ENCODE measurements around the gene DENND1B. TPM values are rescaled to one million over a fixed set of nuclear protein-coding genes. Genes with fewer than 3 reads are reported as not detected.
A peak's percentile ranks its signal among the peaks of the same experiment; 100 is the strongest.

Gene DENND1B
- total and polyA plus RNA-seq, 12 donors: 1.5 to 36.3 (median 23.1) TPM

- peak overlapping the region in 8 of 10 donors; percentile 20 to 64 (median 49) for H3K27ac ChIP-seq
- H3K4me3 ChIP-seq: no peak overlapping the region
- no peaks in the 10 kb centered on the region for H3K27me3 ChIP-seq
- peak in 6 of 8 donors; percentile 67 to 97 (median 86) for ATAC-seq
- H3K4me1 ChIP-seq: peaks cover 0 to 14% (median 3%) of the 10 kb centered on the region in 9 donors
- DNase-seq: no peak
- peaks cover 0 to 16% (median 6%) of the 10 kb centered on the region in 11 donors for H3K9me3 ChIP-seq
- peaks cover 0 to 48% (median 0%) of the 10 kb centered on the region in 9 donors for H3K36me3 ChIP-seq
- intact Hi-C loops (cut with DNase I): no loop called here
- TF ChIP-seq CTCF (IDR thresholded peaks at IDR 0.05): no peak
- WGBS, 2 donors: 44 to 48% methylated on average over 3 of the region's 3 CpGs
Observed at GRCh38 chr1:197637406-197637805, 137.9 kb downstream of the DENND1B start.

DNA sequence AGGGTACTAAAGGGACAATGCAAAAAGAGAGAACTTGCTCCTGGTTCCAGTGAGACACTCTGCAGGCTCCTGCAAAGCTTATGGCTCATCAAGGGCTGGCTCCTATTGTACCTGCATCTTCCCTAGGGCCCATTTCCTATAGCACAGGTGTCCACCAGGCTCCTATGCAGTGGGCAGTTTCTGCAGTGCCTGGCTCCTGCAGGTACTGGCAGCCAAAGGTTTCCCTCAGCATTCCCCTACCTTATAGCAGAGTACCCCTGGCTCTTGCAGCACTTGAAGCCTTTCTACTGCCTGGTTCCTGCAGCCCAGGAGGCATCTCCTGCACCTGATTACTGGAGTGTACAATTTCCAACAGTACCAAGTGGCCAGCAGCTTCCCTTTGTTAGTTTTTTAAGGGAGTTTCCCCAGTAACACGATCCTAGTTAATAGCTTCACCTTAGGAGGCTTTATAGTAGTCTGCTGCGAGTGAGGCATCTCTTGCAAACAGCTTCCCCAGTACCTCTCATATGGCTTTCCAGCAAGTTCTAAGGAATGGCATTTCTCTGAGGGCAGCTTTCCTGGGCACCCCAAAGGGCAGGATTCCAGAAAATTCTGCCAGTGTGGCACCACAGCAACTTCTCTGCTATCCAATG lies 141.7 kb downstream of the DENND1B start:
- ATAC-seq: no peak
- H3K9me3 ChIP-seq: peaks cover 0 to 20% (median 6%) of the 10 kb centered on the region in 11 donors
- no peak for TF ChIP-seq CTCF (IDR thresholded peaks at IDR 0.05)
- intact Hi-C loops (cut with DNase I): no loop called here
- H3K27ac ChIP-seq: no peak overlapping the region
- H3K36me3 ChIP-seq: peaks cover 0 to 32% (median 0%) of the 10 kb centered on the region in 9 donors
- no peaks in the 10 kb centered on the region for H3K27me3 ChIP-seq
- H3K4me3 ChIP-seq: no peak overlapping the region
- peaks cover 0 to 16% (median 3%) of the 10 kb centered on the region in 9 donors for H3K4me1 ChIP-seq
- 77 to 86% methylated on average over 2 of the region's 2 CpGs for WGBS, 2 donors
- no peak for DNase-seq

DNA sequence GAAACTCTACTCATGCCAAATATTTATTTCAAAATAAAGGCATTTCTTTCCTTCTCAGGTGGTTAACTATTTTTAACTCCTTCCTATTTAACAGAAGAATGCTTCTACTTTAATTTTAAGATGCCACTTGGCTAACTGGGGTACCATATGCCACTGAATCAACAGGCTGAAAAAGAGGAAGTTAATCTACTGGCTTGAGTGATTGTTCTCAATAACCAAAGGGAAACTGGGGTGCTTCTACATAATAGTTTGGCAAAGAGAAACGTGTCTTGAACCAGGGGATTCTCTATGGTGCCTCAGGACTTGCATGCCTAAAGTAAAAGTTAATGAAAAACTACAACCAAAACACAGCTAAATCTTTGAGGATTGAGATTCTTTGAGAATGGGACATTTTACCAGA lies 142.6 kb downstream of the DENND1B start:
- DNase-seq: no peak
- WGBS, 2 donors: 66% methylated on average over 1 of the region's 1 CpG
- TF ChIP-seq CTCF (IDR thresholded peaks at IDR 0.05): no peak
- intact Hi-C loops (cut with DNase I): no loop called here
- Histone ChIP-seq H3K9me3 (peaks cover 0 to 27% (median 6%) of the 10 kb centered on the region in 11 donors), H3K4me1 (peaks cover 0 to 8% (median 0%) of the 10 kb centered on the region in 9 donors), H3K27me3 (no peaks in the 10 kb centered on the region), H3K27ac (no peak overlapping the region), H3K36me3 (peaks cover 0 to 32% (median 0%) of the 10 kb centered on the region in 9 donors), H3K4me3 (no peak overlapping the region)
- ATAC-seq: no peak

- H3K4me3 ChIP-seq: no peak overlapping the region
- intact Hi-C loops (cut with DNase I): no loop called here
- peaks cover 0 to 32% (median 0%) of the 10 kb centered on the region in 9 donors for H3K36me3 ChIP-seq
- no peak for DNase-seq
- no peak for ATAC-seq
- no peak overlapping the region for H3K27ac ChIP-seq
- H3K9me3 ChIP-seq: peaks cover 0 to 28% (median 6%) of the 10 kb centered on the region in 11 donors
- no peaks in the 10 kb centered on the region for H3K27me3 ChIP-seq
- peaks cover 0 to 4% (median 0%) of the 10 kb centered on the region in 9 donors for H3K4me1 ChIP-seq
- TF ChIP-seq CTCF (IDR thresholded peaks at IDR 0.05): no peak
Observed at GRCh38 chr1:197632005-197632404, 143.3 kb downstream of the DENND1B start.

Measured in heart right ventricle (tissue), 16 donors.